NT2/D1 (cell line): ENCODE measurements around the gene RASL10B.
"Not testable (repeated sequence)": the region's sequence is repeated elsewhere in the genome, so short reads cannot be mapped to it uniquely, and the experiment has no call there.

ENCODE experiments used
- DNase-seq: peaks from one replicate; pipeline ENCODE4 v3.0.0-alpha.2; 2011; ENCODE audit warnings: low read depth, low spot score
- H3K27me3 ChIP-seq: 2 replicates; pipeline ENCODE4 v1.6.0; 2011; ENCODE audit warnings: mild to moderate bottlenecking; ENCODE audit not compliant: insufficient read length, insufficient read depth
- H3K36me3 ChIP-seq: 2 replicates; pipeline ENCODE4 v1.6.1; 2011; ENCODE audit warnings: mild to moderate bottlenecking, low read length, mixed read lengths; ENCODE audit not compliant: insufficient read depth, insufficient read length
- H3K4me1 ChIP-seq: 2 replicates; pipeline ENCODE4 v1.5.1; 2011; ENCODE audit not compliant: insufficient read depth, insufficient read length
- H3K4me3 ChIP-seq: 2 replicates; pipeline ENCODE4 v1.5.1; 2011; ENCODE audit warnings: low read depth; ENCODE audit not compliant: insufficient read length
- H3K9ac ChIP-seq: 2 replicates; pipeline ENCODE4 v1.6.0; 2011; ENCODE audit warnings: low read depth; ENCODE audit not compliant: insufficient read length
- H3K9me3 ChIP-seq: 2 replicates; pipeline ENCODE4 v1.5.1; 2011; ENCODE audit warnings: mild to moderate bottlenecking, low read length; ENCODE audit not compliant: insufficient read depth
- SUZ12 ChIP-seq: IDR thresholded peaks from 2 replicates; pipeline ENCODE4 v1.6.1; 2011; ENCODE audit not compliant: insufficient read length, insufficient read depth; ENCODE audit errors: extremely low read depth
- YY1 ChIP-seq: IDR thresholded peaks from 2 replicates; pipeline ENCODE4 v1.6.1; 2011; ENCODE audit not compliant: insufficient read length, insufficient read depth
- ZNF274 ChIP-seq: IDR thresholded peaks from 2 replicates; pipeline ENCODE4 v1.6.1; 2011; ENCODE audit warnings: mild to moderate bottlenecking, low read depth, low read length

Gene RASL10B

DNA sequence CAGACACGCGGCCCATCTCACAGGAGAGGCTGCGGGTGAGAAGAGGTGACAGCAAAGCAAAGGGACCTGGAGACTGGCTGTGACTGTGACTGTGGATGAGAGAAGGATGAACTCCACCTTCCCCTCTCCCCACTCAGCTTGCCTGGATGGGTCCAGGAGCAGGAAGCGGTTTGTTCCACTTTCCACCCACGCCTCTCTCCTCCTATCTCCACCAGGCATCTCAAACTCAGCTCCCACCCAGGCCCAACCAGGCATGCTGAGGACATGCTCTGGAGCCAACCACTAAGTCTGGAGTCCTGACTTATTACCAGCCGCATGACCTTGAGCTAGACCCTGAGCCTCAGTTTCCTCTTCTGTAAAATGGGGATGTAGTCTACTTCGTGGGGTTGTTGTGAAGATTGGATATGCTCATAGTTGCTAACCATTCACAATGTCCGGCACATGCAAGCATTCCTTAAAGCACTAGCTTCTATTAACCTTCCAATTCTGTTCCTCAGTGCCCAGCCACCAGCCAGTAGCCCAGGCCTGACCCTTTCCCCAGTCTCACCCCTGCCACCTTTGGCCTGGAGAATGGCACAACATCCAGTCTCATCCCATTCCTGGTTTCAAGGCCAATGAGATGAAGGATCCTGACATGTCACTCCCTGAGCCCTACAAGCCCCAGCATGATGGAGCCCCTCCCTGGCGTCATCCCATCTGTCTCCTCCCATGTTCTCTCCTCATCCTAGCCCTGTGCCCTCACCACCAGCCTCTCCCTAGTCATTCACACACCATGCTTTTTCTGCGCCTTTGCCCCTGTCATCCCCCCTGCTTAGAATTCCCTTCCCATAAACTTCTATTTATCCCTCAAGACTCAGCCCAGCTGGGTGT lies 19.3 kb downstream of the RASL10B start:
- no peak for TF ChIP-seq SUZ12
- no peak for TF ChIP-seq ZNF274
- no peak for TF ChIP-seq YY1
- H3K9ac ChIP-seq: no peak overlapping the region
- no peaks in the 10 kb centered on the region for H3K9me3 ChIP-seq
- no peaks in the 10 kb centered on the region for H3K27me3 ChIP-seq
- no peak overlapping the region for H3K4me3 ChIP-seq
- DNase-seq: no peak
- peaks cover 12% of the 10 kb centered on the region for H3K4me1 ChIP-seq
- H3K36me3 ChIP-seq: no peaks in the 10 kb centered on the region

DNA sequence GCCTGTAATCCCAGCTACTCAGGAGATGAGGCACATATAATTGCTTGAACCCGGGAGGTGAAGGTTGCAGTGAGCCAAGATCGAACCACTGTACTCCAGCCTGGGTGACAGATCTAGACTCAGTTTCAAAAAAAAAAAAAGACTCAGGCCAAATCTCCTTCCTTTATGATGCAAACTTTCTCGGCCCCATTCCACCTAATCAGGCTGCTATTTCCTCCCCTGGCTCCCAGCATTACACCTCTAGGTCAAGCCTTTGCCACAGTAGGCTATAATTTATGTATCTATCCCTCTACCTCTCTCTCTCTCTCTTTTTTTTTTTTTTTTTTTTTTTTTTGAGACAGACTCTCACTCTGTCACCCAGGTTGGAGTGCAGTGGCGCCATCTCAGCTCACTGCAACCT lies 20.1 kb downstream of the RASL10B start:
- not testable (repeated sequence) for H3K27me3 ChIP-seq, H3K4me3 ChIP-seq, H3K36me3 ChIP-seq, H3K9me3 ChIP-seq, H3K9ac ChIP-seq, DNase-seq
- H3K4me1 ChIP-seq: peaks cover 12% of the 10 kb centered on the region

DNA sequence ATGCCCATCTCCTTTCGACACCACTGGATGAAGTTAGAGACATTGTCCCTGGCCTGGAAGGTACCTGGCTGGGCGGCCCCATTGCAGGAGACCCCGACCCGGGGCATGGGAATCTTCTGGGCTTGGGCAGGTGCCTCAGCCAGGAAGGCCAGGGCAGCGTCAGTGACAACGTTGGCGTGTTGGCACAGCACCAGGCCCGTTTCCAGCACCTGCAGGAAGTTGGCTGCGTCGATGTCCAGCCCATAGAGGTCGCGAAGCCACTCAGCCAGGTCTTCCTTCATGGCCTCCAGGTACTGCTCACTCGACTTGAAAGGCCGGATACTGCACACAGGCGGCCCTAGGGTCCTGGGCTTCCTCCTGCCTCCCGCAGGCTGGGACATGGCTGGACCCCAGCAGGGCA lies 21.0 kb downstream of the RASL10B start:
- Histone ChIP-seq H3K36me3 (no peaks in the 10 kb centered on the region), H3K4me3 (no peak overlapping the region), H3K9me3 (no peaks in the 10 kb centered on the region), H3K9ac (no peak overlapping the region), H3K4me1 (peaks cover 12% of the 10 kb centered on the region), H3K27me3 (no peaks in the 10 kb centered on the region)
- no peak for TF ChIP-seq SUZ12
- TF ChIP-seq YY1: no peak
- TF ChIP-seq ZNF274: no peak
- DNase-seq: no peak

DNA sequence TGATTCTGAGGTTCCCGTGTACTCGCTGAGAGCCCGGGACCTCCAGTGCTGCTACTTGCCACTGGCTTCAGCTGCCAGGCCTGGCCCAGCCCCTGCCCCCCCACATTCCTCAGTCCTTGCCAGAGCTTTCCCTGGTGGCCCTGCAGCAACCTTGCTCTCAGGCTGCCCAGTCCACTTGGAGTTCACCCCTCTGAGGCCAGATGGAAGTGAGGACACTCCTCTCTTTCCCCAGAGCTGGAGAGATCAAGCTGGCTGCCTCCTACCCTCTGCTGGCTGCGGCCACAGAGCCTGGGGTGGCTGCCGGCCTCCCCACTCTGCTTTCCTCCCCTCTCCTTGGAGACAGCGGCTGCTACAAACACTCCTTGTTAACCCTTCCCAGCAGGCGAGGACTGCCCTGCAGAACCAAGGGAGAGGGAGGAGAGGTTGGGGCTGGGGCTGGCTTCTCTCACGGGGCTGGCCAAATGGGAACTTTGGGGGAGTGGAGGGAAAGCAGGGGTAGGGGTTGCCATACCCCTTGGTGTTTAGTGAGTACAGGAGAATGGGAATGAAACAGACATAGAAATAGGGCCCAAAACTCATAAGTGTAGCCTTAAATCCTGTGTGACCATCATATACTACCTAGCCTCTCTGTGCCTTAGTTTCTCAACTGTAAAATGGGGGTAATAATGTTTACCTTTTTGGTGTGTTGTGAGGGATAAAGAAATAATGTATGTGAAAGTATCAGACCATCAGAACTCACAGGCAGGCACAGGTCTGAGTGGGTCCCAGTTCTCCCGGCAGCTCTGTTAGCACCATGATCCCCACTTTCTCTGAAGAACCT lies 21.7 kb downstream of the RASL10B start, which contains the start of gene GAS2L2:
GAS2L2 (minus strand) TSS at position 295 of the 820 bp plus-strand sequence. CDS start 389 bp downstream, outside the sequence.
- no peaks in the 10 kb centered on the region for H3K36me3 ChIP-seq
- H3K4me1 ChIP-seq: peaks cover 7% of the 10 kb centered on the region
- no peaks in the 10 kb centered on the region for H3K9me3 ChIP-seq
- no peak within 1 kb of the TSS for H3K4me3 ChIP-seq
- DNase-seq: no peak
- H3K27me3 ChIP-seq: no peaks in the 10 kb centered on the region
- TF ChIP-seq YY1 (no peak), ZNF274 (no peak), SUZ12 (no peak)
- H3K9ac ChIP-seq: no peak within 1 kb of the TSS

DNA sequence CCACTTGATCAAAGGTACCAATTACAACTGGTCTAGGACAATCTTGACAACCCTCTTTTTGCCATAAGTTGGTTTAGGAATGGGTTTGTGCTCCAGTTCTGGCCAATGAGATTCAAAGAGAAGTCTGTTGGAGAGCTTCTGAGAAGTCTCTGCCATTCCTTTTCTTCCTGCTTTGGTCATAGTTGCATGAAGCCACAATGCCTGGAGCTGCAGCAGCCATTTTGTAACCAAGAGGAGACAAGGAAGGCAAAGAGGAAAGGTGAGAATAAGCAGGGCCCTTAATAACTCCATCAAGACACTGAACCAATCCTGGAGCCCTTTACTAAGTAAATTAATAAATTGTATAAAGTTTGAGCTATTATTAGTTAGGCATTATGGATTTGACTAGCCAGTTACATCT lies 25.8 kb downstream of the RASL10B start:
- H3K9ac ChIP-seq: no peak overlapping the region
- H3K4me3 ChIP-seq: no peak overlapping the region
- TF ChIP-seq YY1 (no peak), ZNF274 (no peak), SUZ12 (no peak)
- no peaks in the 10 kb centered on the region for H3K36me3 ChIP-seq
- H3K27me3 ChIP-seq: no peaks in the 10 kb centered on the region
- no peak for DNase-seq
- no peaks in the 10 kb centered on the region for H3K4me1 ChIP-seq
- H3K9me3 ChIP-seq: peaks cover 2% of the 10 kb centered on the region; the same call in 1 of the 2 replicates

DNA sequence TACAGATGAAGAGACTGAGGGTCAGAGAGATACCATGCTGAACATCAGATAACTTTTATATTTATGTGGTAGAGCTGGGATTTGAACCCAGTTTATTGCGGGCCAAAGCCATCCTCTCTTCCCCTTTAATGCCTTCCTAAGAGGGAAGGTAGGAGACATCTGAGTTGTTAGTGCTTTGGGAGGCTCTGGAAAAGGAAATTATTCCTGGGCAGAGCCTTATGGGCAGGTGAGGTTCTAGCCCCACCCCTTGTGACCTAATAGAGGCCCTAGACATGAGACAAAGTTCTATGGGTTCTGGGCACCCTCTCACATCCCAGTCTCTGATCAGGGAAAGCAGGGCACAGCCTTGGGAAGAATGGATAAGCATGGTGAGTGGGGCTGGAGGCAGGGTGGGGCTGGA lies 29.1 kb downstream of the RASL10B start, which contains the start of gene C17orf50:
C17orf50 (plus strand) TSS at position 301 of the 400 bp plus-strand sequence; CDS start at position 356, 55 bp downstream.
- Histone ChIP-seq H3K36me3 (no peaks in the 10 kb centered on the region), H3K9ac (no peak within 1 kb of the TSS), H3K4me1 (no peaks in the 10 kb centered on the region), H3K4me3 (no peak within 1 kb of the TSS), H3K9me3 (peaks cover 16% of the 10 kb centered on the region; the same call in 1 of the 2 replicates), H3K27me3 (no peaks in the 10 kb centered on the region)
- TF ChIP-seq ZNF274 (no peak), YY1 (no peak), SUZ12 (no peak)
- DNase-seq: no peak

DNA sequence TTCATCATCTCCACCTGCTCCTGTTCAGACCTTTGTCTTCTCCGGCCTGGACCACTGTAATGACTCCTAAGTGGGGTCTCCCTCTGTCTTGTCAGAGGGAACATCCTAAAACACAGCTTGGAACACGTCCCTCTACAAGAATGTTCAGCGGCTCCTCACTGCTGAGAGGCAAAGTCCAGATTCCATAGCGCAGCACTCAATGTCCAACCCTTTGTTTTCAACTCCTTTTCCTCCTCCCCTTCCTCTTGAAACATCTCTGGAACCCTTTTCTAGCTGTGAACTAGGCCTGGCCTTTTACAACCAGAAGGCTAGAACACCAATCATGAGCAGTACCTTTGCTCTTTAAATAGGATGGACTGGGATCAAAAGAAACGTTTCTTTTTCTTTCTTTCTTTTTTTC lies 30.2 kb downstream of the RASL10B start:
- H3K27me3 ChIP-seq: no peaks in the 10 kb centered on the region

More for the DNA sequence above, 30.2 kb downstream of the RASL10B start:
- TF ChIP-seq ZNF274 (no peak), SUZ12 (no peak), YY1 (no peak)
- Histone ChIP-seq H3K4me1 (no peaks in the 10 kb centered on the region), H3K36me3 (no peaks in the 10 kb centered on the region), H3K9me3 (peaks cover 26% of the 10 kb centered on the region; the same call in 1 of the 2 replicates), H3K9ac (no peak overlapping the region), H3K4me3 (no peak overlapping the region)
- DNase-seq: no peak
